Lower leg skin (tissue), 3 donors: ENCODE measurements around the gene FOLR3.

Source experiments
- POLR2A ChIP-seq, 2 donors: fragments of 450-650 bp; IDR thresholded peaks; one replicate each; pipeline ENCODE4 v1.6.1; 2016 to 2017; ENCODE audit warnings: antibody characterized with exemption in 2 of 2, mild to moderate bottlenecking in 1 of 2, moderate library complexity in 1 of 2
- TF ChIP-seq, protein P1 (sequence below), 3 donors: fragments of 450-650 bp; IDR thresholded peaks; one replicate each; pipeline ENCODE4 v1.5.1; 2016; ENCODE audit warnings: antibody characterized with exemption in 3 of 3, mild to moderate bottlenecking in 3 of 3, moderate library complexity in 2 of 3

DNA sequence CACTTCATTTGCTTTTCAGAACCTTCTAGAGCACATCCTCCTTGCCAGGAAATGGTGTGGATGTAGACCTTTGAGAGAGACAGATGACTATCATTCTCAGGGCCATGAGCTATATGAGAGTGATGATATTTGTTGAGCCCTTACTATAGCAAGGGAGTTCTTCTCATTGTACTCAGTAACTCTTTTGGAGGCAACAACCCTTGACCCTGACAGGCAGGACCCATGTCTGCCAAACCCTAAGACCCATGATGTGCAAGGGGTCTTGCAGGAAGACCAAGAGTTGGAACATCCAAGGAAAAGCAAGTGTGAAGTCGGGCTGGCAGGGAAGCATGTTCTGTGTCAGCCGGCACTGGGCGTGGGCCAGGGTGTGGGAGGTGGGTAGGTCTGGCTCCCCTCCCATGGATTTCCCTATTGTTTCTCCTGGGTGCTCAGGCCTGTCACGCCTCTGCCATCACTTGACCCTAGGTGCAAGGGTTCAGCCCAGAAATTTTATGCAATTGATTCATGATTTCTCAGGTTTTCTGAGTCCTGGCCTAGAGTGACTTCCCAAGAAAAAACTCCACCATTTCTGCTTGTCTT is 1.2 kb downstream of the FOLR3 start:
- TF ChIP-seq, protein P1, sequence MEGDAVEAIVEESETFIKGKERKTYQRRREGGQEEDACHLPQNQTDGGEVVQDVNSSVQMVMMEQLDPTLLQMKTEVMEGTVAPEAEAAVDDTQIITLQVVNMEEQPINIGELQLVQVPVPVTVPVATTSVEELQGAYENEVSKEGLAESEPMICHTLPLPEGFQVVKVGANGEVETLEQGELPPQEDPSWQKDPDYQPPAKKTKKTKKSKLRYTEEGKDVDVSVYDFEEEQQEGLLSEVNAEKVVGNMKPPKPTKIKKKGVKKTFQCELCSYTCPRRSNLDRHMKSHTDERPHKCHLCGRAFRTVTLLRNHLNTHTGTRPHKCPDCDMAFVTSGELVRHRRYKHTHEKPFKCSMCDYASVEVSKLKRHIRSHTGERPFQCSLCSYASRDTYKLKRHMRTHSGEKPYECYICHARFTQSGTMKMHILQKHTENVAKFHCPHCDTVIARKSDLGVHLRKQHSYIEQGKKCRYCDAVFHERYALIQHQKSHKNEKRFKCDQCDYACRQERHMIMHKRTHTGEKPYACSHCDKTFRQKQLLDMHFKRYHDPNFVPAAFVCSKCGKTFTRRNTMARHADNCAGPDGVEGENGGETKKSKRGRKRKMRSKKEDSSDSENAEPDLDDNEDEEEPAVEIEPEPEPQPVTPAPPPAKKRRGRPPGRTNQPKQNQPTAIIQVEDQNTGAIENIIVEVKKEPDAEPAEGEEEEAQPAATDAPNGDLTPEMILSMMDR (IDR thresholded peaks at IDR 0.05), result no peak
- no peak for TF ChIP-seq POLR2A (IDR thresholded peaks at IDR 0.05)
